Thyroid gland (tissue), 4 donors: ENCODE measurements around the gene STK38L. TPM values are rescaled to one million over a fixed set of nuclear protein-coding genes. Genes with fewer than 3 reads are reported as not detected.

Experiments used
- DNase-seq, 2 donors: peaks; one replicate each; pipeline ENCODE4 v3.0.0-alpha.2; 2019
- H3K27ac ChIP-seq, 3 donors: fragments of 200-600 bp; sonication (generic); 1 replicate in 2 of 3; 2 replicates in 1 of 3; pipeline ENCODE4 v1.5.1; 2016 to 2019; ENCODE audit warnings: mild to moderate bottlenecking in 1 of 3, moderate library complexity in 1 of 3
- H3K27me3 ChIP-seq: fragments of 200-600 bp; sonication (generic); one replicate; pipeline ENCODE4 v1.5.1; 2019
- H3K36me3 ChIP-seq, 2 donors: fragments of 200-600 bp; sonication (generic); one replicate each; pipeline ENCODE4 v1.5.1; 2016 to 2019
- H3K4me1 ChIP-seq, 2 donors: fragments of 200-600 bp; sonication (generic); one replicate each; pipeline ENCODE4 v1.5.1; 2017 to 2019
- H3K4me3 ChIP-seq, 3 donors: fragments of 200-600 bp; sonication (generic); replicated peaks in 1 of 3; 1 replicate in 2 of 3; 2 replicates in 1 of 3; pipeline ENCODE4 v1.5.1; 2016; ENCODE audit warnings: mild to moderate bottlenecking in 1 of 3
- H3K9me3 ChIP-seq: fragments of 200-600 bp; sonication (generic); one replicate; pipeline ENCODE4 v1.5.1; 2017
- POLR2A ChIP-seq, 2 donors: fragments of 450-650 bp; IDR thresholded peaks; one replicate each; pipeline ENCODE4 v1.6.1; 2017; ENCODE audit warnings: antibody characterized with exemption in 2 of 2, mild to moderate bottlenecking in 2 of 2, moderate library complexity in 1 of 2
- WGBS, 2 donors: methylation state at CpG; one replicate each; pipeline ENCODE4 v1.1.5; 2017; 5-methylcytosine and 5-hydroxymethylcytosine counted together
- intact Hi-C: fragments of 100-400 bp; cut with DNase I; formaldehyde crosslinking; loops from one replicate; pipeline ENCODE4 v1.15.1; 2023
- total RNA-seq, 4 donors: library from RNA; depleted of rRNA; stranded (reverse); fragments of >200 nt; gene quantifications; one replicate each; pipeline ENCODE4 v1.2.3, GENCODE V29; 2016
- TF ChIP-seq, protein P1 (sequence below), 6 experiments: fragments of 200-600 bp in 3 of 6; fragments of 450-650 bp in 3 of 6; sonication (generic) in 3 of 6; IDR thresholded peaks; one replicate each; pipeline ENCODE4 v1.5.1; 2016 to 2019; ENCODE audit warnings: antibody characterized with exemption in 6 of 6, mild to moderate bottlenecking in 2 of 6, inconsistent platforms in 1 of 6, moderate library complexity in 1 of 6

The STK38L gene
- total RNA-seq, 4 donors from 2014 or later: 20.1 to 42.2 (median 27.0) TPM

GRCh38 chr12:27243006-27243405 lies 1.1 kb upstream of the STK38L start:
- Histone ChIP-seq H3K4me1 (peaks cover 10 to 13% of the 10 kb centered on the region in 2 donors), H3K27me3 (no peaks in the 10 kb centered on the region), H3K27ac (no peak overlapping the region), H3K9me3 (no peaks in the 10 kb centered on the region), H3K4me3 (no peak overlapping the region), H3K36me3 (no peaks in the 10 kb centered on the region)
- no peak for TF ChIP-seq POLR2A (IDR thresholded peaks at IDR 0.05)
- TF ChIP-seq, protein P1, sequence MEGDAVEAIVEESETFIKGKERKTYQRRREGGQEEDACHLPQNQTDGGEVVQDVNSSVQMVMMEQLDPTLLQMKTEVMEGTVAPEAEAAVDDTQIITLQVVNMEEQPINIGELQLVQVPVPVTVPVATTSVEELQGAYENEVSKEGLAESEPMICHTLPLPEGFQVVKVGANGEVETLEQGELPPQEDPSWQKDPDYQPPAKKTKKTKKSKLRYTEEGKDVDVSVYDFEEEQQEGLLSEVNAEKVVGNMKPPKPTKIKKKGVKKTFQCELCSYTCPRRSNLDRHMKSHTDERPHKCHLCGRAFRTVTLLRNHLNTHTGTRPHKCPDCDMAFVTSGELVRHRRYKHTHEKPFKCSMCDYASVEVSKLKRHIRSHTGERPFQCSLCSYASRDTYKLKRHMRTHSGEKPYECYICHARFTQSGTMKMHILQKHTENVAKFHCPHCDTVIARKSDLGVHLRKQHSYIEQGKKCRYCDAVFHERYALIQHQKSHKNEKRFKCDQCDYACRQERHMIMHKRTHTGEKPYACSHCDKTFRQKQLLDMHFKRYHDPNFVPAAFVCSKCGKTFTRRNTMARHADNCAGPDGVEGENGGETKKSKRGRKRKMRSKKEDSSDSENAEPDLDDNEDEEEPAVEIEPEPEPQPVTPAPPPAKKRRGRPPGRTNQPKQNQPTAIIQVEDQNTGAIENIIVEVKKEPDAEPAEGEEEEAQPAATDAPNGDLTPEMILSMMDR (IDR thresholded peaks at IDR 0.05): no peak
- 97% methylated on average over 4 of the region's 4 CpGs for WGBS, 2 donors
- DNase-seq: no peak
- intact Hi-C loops: loop anchor here (10.0 kb wide), 1 partner anchor 52 kb away; no protein-coding TSS in a partner anchor

DNA sequence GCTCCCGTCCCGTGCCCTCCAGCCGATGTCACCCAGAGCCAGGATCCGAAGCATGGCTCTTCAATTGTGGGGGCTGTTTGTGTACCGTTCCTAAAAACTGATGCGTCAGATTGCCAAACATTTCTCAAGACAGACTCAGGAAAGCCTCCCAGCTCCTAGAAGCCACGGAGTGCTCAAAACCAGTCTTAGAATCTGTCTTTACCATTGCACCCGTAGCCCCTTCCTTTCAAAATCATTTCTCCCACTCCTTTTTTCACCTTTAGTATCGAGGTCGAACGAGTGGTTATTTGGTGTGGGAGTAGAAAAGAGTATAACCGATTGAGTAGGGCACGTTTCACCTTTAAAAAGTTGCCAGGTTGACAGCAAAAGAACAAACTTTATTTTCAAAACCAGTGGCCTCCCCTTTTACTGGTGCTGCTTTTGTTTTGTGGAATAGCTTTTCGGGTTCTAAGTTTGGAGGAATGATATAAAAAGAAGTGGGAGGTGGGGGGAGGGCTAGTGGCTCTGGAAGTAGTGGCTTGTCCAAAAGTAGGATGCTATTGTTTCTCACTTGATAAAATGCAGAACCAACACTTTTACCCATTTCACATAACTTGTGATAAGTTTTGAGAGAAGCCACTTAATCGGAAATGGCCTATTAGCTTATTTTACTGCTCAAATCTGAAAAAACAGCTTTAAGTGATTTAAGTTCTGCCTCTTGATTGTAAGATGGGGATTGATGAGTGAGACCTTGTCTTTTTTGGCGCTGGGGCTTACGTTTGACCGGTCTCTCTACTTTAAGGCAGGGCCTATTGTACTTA lies 803 bp downstream of the STK38L start:
- no peak for DNase-seq
- Histone ChIP-seq H3K27me3 (no peaks in the 10 kb centered on the region), H3K9me3 (no peaks in the 10 kb centered on the region), H3K4me3 (peak overlapping the region; percentile 52 to 83 (median 61)), H3K4me1 (peaks cover 10 to 13% of the 10 kb centered on the region in 2 donors), H3K36me3 (no peaks in the 10 kb centered on the region), H3K27ac (peak overlapping the region; percentile 61 to 71 (median 62))
- 7 to 8% methylated on average over 18 of the region's 18 CpGs for WGBS, 2 donors
- no peak for TF ChIP-seq POLR2A (IDR thresholded peaks at IDR 0.05)
- TF ChIP-seq, protein P1 (IDR thresholded peaks at IDR 0.05): no peak
- intact Hi-C loops: loop anchor here (10.0 kb wide), 1 partner anchor 50 kb away; no protein-coding TSS in a partner anchor

GRCh38 chr12:27246141-27246540 lies 2.1 kb downstream of the STK38L start:
- intact Hi-C loops: loop anchor here (10.0 kb wide), 1 partner anchor 49 kb away; no protein-coding TSS in a partner anchor
- no peak overlapping the region for H3K4me3 ChIP-seq
- H3K27ac ChIP-seq: no peak overlapping the region

GRCh38 chr12:27246774-27247173 lies 2.7 kb downstream of the STK38L start:
- peaks cover 10 to 13% of the 10 kb centered on the region in 2 donors for H3K4me1 ChIP-seq
- 90 to 92% methylated on average over 5 of the region's 5 CpGs for WGBS, 2 donors
- H3K36me3 ChIP-seq: no peaks in the 10 kb centered on the region
- H3K27ac ChIP-seq: no peak overlapping the region
- TF ChIP-seq, protein P1 (IDR thresholded peaks at IDR 0.05): no peak
- TF ChIP-seq POLR2A (IDR thresholded peaks at IDR 0.05): no peak
- H3K4me3 ChIP-seq: no peak overlapping the region
- intact Hi-C loops: loop anchor here (10.0 kb wide), 1 partner anchor 48 kb away; no protein-coding TSS in a partner anchor
- no peak for DNase-seq
- no peaks in the 10 kb centered on the region for H3K9me3 ChIP-seq
- H3K27me3 ChIP-seq: no peaks in the 10 kb centered on the region

More at GRCh38 chr12:27246141-27246540, 2.1 kb downstream of the STK38L start:
- Histone ChIP-seq H3K36me3 (no peaks in the 10 kb centered on the region), H3K4me1 (peaks cover 10 to 13% of the 10 kb centered on the region in 2 donors), H3K9me3 (no peaks in the 10 kb centered on the region), H3K27me3 (no peaks in the 10 kb centered on the region)
- no peak for DNase-seq
- WGBS, 2 donors: 95% methylated on average over 2 of the region's 2 CpGs
- TF ChIP-seq POLR2A (IDR thresholded peaks at IDR 0.05): no peak
- TF ChIP-seq, protein P1 (IDR thresholded peaks at IDR 0.05): no peak

DNA sequence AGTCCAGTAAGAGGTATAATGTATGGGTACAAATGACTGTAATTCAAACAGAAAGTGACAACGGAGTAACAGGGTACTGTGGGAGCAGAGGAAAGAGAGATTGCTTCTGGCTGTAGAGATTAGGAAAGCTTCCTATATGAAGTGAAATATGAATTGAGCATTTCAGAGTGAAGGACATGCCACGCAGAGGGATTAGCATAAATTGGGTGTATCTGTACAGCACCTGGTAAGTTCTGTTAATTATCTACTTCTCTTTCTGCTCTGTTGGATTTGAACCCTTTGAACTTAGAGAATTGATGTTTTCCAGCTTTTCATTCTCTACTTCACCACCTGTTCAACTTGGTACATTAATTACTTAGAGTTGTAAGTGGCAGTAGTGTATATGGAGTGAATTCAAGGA lies 8.8 kb downstream of the STK38L start:
- H3K36me3 ChIP-seq: no peaks in the 10 kb centered on the region
- intact Hi-C loops: no loop called here
- H3K4me1 ChIP-seq: no peaks in the 10 kb centered on the region
- H3K9me3 ChIP-seq: no peaks in the 10 kb centered on the region
- no peak overlapping the region for H3K27ac ChIP-seq
- TF ChIP-seq, protein P1 (IDR thresholded peaks at IDR 0.05): no peak
- no peak for TF ChIP-seq POLR2A (IDR thresholded peaks at IDR 0.05)
- no peaks in the 10 kb centered on the region for H3K27me3 ChIP-seq
- 90 to 93% methylated on average over 2 of the region's 2 CpGs for WGBS, 2 donors
- DNase-seq: no peak
- H3K4me3 ChIP-seq: no peak overlapping the region
